OCI-M2 (cell line): ENCODE measurements around the gene C4A.
"Not testable (repeated sequence)": the region's sequence is repeated elsewhere in the genome, so short reads cannot be mapped to it uniquely, and the experiment has no call there.

Experiments used
- DNase-seq: peaks from one replicate; lab custom pipeline; 2025; ENCODE audit not compliant: unreplicated experiment; lab: John Stamatoyannopoulos, UW

C4A gene

GRCh38 chr6:31958741-31959739 is 22.8 kb upstream of the C4A start, which contains the start of the genes NELFE and SKIC2:
Gene NELFE, minus strand, starts transcription at chr6:31958971. Its CDS starts 525 bp downstream, at chr6:31958446.
Gene SKIC2, plus strand, starts transcription at chr6:31959175. Its CDS starts 18 bp downstream, at chr6:31959193.
- peak; percentile 93 for DNase-seq

- no peak for DNase-seq
Measured at GRCh38 chr6:31961616-31962015, 20.2 kb upstream of the C4A start.

- DNase-seq: no peak
Measured at GRCh38 chr6:31963921-31964320, 17.9 kb upstream of the C4A start.

- no peak for DNase-seq
Measured at GRCh38 chr6:31965700-31966099, 16.2 kb upstream of the C4A start.

- DNase-seq: no peak
Measured at GRCh38 chr6:31966506-31966905, 15.4 kb upstream of the C4A start.

- DNase-seq: no peak
Measured at GRCh38 chr6:31966997-31967925, 14.6 kb upstream of the C4A start.

- no peak for DNase-seq
Measured at GRCh38 chr6:31967926-31968320, 13.9 kb upstream of the C4A start.

- no peak for DNase-seq
Measured at GRCh38 chr6:31968326-31968725, 13.5 kb upstream of the C4A start.

- no peak for DNase-seq
Measured at GRCh38 chr6:31968791-31969711, 12.8 kb upstream of the C4A start.

- no peak for DNase-seq
Measured at GRCh38 chr6:31969712-31970603, 11.9 kb upstream of the C4A start.

GRCh38 chr6:31970604-31971271 is 11.1 kb upstream of the C4A start:
- no peak for DNase-seq

GRCh38 chr6:31971279-31971992 is 10.4 kb upstream of the C4A start:
- no peak for DNase-seq

- DNase-seq: peak; percentile 92
Measured at GRCh38 chr6:31971993-31972708, 9.7 kb upstream of the C4A start, which contains the start of gene DXO. Gene DXO, minus strand, starts transcription at chr6:31972138. Its CDS starts 463 bp downstream, at chr6:31971675.

GRCh38 chr6:31972709-31973350 is 9.0 kb upstream of the C4A start:
- peak; percentile 29 for DNase-seq

GRCh38 chr6:31976065-31976464 is 5.8 kb upstream of the C4A start:
- DNase-seq: not testable (repeated sequence)

- DNase-seq: no peak
Measured at GRCh38 chr6:31977816-31978431, 3.9 kb upstream of the C4A start.
